Lung (tissue), 12 donors: ENCODE results near the gene TTC7B. TPM values are rescaled to one million over a fixed set of nuclear protein-coding genes. Genes with fewer than 3 reads are reported as not detected.
A peak's percentile ranks its signal among the peaks of the same experiment; 100 is the strongest.

Experiments
- ATAC-seq: fragments of 200-7000 bp; cut with Tn5 transposase; one replicate; pipeline ENCODE4 v1.9.1; 2020; ENCODE audit warnings: moderate number of reproducible peaks; ENCODE audit not compliant: insufficient read depth, low FRiP score
- DNase-seq, 3 donors: peaks; one replicate each; pipeline ENCODE4 v3.0.0-alpha.2; 2013 to 2017
- H3K27ac ChIP-seq, 2 donors: one replicate each; pipeline ENCODE4 v1.5.1; 2013; ENCODE audit warnings: mild to moderate bottlenecking in 2 of 2, moderate library complexity in 2 of 2, control low read depth in 1 of 2, inconsistent platforms in 1 of 2, low read depth in 1 of 2, low read length in 1 of 2
- H3K27me3 ChIP-seq, 3 donors: one replicate each; pipeline ENCODE4 v1.5.1; 2013; ENCODE audit warnings: low read length in 2 of 3; ENCODE audit not compliant: control insufficient read depth in 3 of 3, insufficient read depth in 3 of 3
- H3K36me3 ChIP-seq, 4 donors: one replicate each; pipeline ENCODE4 v1.5.1; 2013; ENCODE audit warnings: low read length in 4 of 4, mild to moderate bottlenecking in 1 of 4, moderate library complexity in 1 of 4; ENCODE audit not compliant: control insufficient read depth in 4 of 4, insufficient read depth in 4 of 4
- H3K4me1 ChIP-seq, 5 donors: one replicate each; pipeline ENCODE4 v1.5.1; 2013; ENCODE audit warnings: low read length in 5 of 5, mild to moderate bottlenecking in 2 of 5, moderate library complexity in 1 of 5; ENCODE audit not compliant: control insufficient read depth in 5 of 5, insufficient read depth in 5 of 5
- H3K4me3 ChIP-seq: one replicate; pipeline ENCODE4 v1.5.1; 2013; ENCODE audit warnings: mild to moderate bottlenecking, control low read depth, moderate library complexity
- H3K9ac ChIP-seq, 2 donors: one replicate each; pipeline ENCODE4 v1.5.1; 2013; ENCODE audit warnings: low read length in 2 of 2, control low read depth in 1 of 2; ENCODE audit not compliant: insufficient read depth in 1 of 2
- H3K9me3 ChIP-seq, 4 donors: one replicate each; pipeline ENCODE4 v1.5.1; 2013; ENCODE audit warnings: low read length in 3 of 4, mild to moderate bottlenecking in 1 of 4, moderate library complexity in 1 of 4; ENCODE audit not compliant: control insufficient read depth in 4 of 4, insufficient read depth in 3 of 4
- WGBS, 2 donors: extraction: QIAGEN DNeasy Blood & Tissue Kit; methylation state at CpG; one replicate each; pipeline ENCODE4 v1.1.7; 2013; 5-methylcytosine and 5-hydroxymethylcytosine counted together
- polyA plus RNA-seq, 2 donors: library from polyadenylated mRNA; stranded (reverse); fragments of 200-250 nt; gene quantifications; one replicate each; pipeline ENCODE4 v1.2.1, GENCODE V29; 2013
- total RNA-seq, 2 donors: library from RNA; depleted of rRNA in 1 of 2; stranded (reverse); fragments of >200 nt in 1 of 2; gene quantifications; one replicate each; pipeline ENCODE4 v1.2.1, GENCODE V29; 2014 to 2021
- TF ChIP-seq, protein P1 (sequence below): IDR thresholded peaks from 2 replicates; pipeline ENCODE4 v1.5.1; 2012; ENCODE audit warnings: mild to moderate bottlenecking; ENCODE audit errors: control extremely low read depth, extremely low read depth
- donor health status: control.
- donor health status: control.
- donor health status: Bipolar disorder and iron deficiency.
- donor health status: healthy.
- donor health status: DM: yes; HTN: yes; CAD: no.

TTC7B gene
- total and polyA plus RNA-seq, 4 donors: 11.0 to 39.6 (median 23.0) TPM

- TF ChIP-seq, protein P1, sequence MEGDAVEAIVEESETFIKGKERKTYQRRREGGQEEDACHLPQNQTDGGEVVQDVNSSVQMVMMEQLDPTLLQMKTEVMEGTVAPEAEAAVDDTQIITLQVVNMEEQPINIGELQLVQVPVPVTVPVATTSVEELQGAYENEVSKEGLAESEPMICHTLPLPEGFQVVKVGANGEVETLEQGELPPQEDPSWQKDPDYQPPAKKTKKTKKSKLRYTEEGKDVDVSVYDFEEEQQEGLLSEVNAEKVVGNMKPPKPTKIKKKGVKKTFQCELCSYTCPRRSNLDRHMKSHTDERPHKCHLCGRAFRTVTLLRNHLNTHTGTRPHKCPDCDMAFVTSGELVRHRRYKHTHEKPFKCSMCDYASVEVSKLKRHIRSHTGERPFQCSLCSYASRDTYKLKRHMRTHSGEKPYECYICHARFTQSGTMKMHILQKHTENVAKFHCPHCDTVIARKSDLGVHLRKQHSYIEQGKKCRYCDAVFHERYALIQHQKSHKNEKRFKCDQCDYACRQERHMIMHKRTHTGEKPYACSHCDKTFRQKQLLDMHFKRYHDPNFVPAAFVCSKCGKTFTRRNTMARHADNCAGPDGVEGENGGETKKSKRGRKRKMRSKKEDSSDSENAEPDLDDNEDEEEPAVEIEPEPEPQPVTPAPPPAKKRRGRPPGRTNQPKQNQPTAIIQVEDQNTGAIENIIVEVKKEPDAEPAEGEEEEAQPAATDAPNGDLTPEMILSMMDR: no peak
- Histone ChIP-seq H3K9me3 (no peaks in the 10 kb centered on the region), H3K36me3 (peaks cover 2 to 11% (median 5%) of the 10 kb centered on the region in 4 donors), H3K27ac (no peak overlapping the region), H3K9ac (peak overlapping the region in 1 of 2 donors; percentile 43), H3K27me3 (no peaks in the 10 kb centered on the region), H3K4me1 (peaks cover 9 to 61% (median 44%) of the 10 kb centered on the region in 5 donors), H3K4me3 (no peak overlapping the region)
- 77 to 78% methylated on average over 9 of the region's 9 CpGs for WGBS, 2 donors
- DNase-seq: peak in 2 of 3 donors; percentile 74 to 79
- ATAC-seq: no peak
Measured at GRCh38 chr14:90643982-90644670, 172.1 kb downstream of the TTC7B start.

DNA sequence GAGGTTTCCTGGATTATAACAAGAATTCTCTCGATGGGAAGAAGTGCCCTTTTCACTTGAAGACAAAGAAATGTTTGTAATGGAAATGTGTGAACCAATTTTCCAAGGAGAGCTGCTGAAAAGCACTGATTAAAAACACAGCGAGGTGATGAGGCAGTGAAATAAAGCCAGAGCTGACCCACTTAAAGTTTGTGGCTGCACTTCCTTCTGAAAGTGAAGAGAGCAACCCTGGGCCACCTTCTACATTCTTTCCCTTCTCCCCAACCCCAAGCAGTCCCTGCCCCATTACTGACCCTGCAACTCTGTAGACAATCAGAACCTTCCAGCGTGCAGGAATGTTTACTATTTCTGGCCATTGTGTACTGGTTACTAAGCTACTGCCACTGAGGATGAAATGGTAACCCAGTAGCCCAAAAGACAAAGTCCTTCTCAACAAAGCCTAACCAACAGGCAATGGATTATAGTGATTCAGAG lies 173.9 kb downstream of the TTC7B start:
- Histone ChIP-seq H3K4me3 (no peak overlapping the region), H3K27ac (peak overlapping the region in 1 of 2 donors; percentile 33), H3K4me1 (peaks cover 8 to 45% (median 43%) of the 10 kb centered on the region in 5 donors), H3K9me3 (no peaks in the 10 kb centered on the region), H3K9ac (no peak overlapping the region), H3K36me3 (peaks cover 3 to 11% (median 6%) of the 10 kb centered on the region in 4 donors), H3K27me3 (no peaks in the 10 kb centered on the region)
- 40 to 63% methylated on average over 3 of the region's 3 CpGs for WGBS, 2 donors
- peak; percentile 59 to 75 (median 70) for DNase-seq
- TF ChIP-seq, protein P1: no peak
- no peak for ATAC-seq

GRCh38 chr14:90641615-90642243 lies 174.5 kb downstream of the TTC7B start:
- H3K27ac ChIP-seq: peak overlapping the region in 1 of 2 donors; percentile 50
- no peaks in the 10 kb centered on the region for H3K9me3 ChIP-seq
- DNase-seq (no peak), ATAC-seq (no peak)
- peaks cover 3 to 11% (median 6%) of the 10 kb centered on the region in 4 donors for H3K36me3 ChIP-seq
- WGBS, 2 donors: 65 to 80% methylated on average over 6 of the region's 6 CpGs
- H3K4me1 ChIP-seq: peaks cover 7 to 40% (median 38%) of the 10 kb centered on the region in 5 donors
- TF ChIP-seq, protein P1: no peak
- no peak overlapping the region for H3K9ac ChIP-seq
- no peak overlapping the region for H3K4me3 ChIP-seq
- no peaks in the 10 kb centered on the region for H3K27me3 ChIP-seq
